ENCODE results near the gene GIMAP5.

GIMAP5 gene

DNA sequence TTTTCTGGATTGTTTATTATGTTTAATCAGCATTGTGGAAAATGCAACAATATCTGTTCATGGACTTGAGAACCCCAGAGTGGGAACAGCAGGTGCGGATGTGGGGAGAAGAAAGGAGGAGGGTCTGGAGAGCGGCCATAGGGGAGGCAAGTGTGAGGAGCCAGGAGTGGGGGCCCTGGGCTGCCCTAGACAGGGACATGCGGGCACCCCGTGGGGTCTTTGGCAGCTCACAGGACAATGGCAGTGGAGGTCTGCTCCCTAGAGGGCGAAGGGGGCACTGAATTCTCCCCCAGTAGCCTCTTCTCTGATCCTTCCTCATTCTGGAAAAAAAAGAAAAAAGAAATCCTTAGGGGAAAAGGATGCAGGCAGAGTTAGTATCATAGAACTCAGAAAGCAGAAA, 54.1 kb downstream of the GIMAP5 start:
- no peak overlapping the region for H3K4me3 ChIP-seq (ENCODE audit: low read length)
- DNase-seq (ENCODE audit: low read depth): no peak
- no peak for TF ChIP-seq CTCF (conservative IDR thresholded peaks at IDR 0.05; ENCODE audit: low read length)

GRCh38 chr7:150791746-150792452, 54.7 kb downstream of the GIMAP5 start:
- no peak for DNase-seq (ENCODE audit: low read depth)
- H3K4me3 ChIP-seq (ENCODE audit: low read length): no peak overlapping the region
- TF ChIP-seq CTCF (conservative IDR thresholded peaks at IDR 0.05; ENCODE audit: low read length): no peak
